ENCODE data around the gene TOPBP1. TPM values are rescaled to one million over a fixed set of nuclear protein-coding genes. Genes with fewer than 3 reads are reported as not detected.

TOPBP1 gene
- total RNA-seq, 1 experiment from 2014 or later: 58.0 TPM

GRCh38 chr3:133663569-133664313 lies 2.0 kb upstream of the TOPBP1 start:
- peak in 1 of 2 experiments; percentile 40 for DNase-seq (ENCODE audit: low read depth in 1 of 2, low spot score in 2 of 2)
- Histone ChIP-seq H3K36me3 (peaks cover 24% of the 10 kb centered on the region), H3K9me3 (replicated peaks) (no peaks in the 10 kb centered on the region), H3K27me3 (replicated peaks) (no peaks in the 10 kb centered on the region), H3K27ac (no peak overlapping the region), H3K4me3 (no peak overlapping the region), H3K4me1 (replicated peaks) (peaks cover 19% of the 10 kb centered on the region)

DNA sequence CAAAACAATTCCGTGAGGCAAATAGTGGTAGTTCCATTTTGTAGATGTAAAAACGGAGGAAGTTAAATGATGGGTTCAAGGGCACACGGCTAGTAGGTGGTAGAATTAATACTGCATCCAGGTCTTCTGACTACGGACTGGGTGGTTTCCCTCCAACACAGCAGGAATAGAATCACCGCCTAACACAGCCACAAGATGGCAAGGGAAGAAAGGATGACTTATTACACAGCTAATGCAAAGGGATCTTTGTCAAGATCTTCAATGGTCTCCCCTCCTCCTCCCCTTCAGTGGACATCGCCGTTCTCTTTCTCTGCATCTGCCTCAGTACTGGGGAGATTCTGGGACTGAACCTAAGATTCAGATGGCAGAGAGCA lies 524 bp upstream of the TOPBP1 start:
- peak overlapping the region; percentile 73 for H3K4me3 ChIP-seq
- DNase-seq (ENCODE audit: low read depth in 1 of 2, low spot score in 2 of 2): no peak
- peak overlapping the region; percentile 91 for H3K27ac ChIP-seq
- no peaks in the 10 kb centered on the region for H3K27me3 ChIP-seq (replicated peaks)
- H3K9me3 ChIP-seq (replicated peaks): no peaks in the 10 kb centered on the region
- peaks cover 14% of the 10 kb centered on the region for H3K4me1 ChIP-seq (replicated peaks)
- peaks cover 38% of the 10 kb centered on the region for H3K36me3 ChIP-seq

GRCh38 chr3:133659806-133660205 lies 1.9 kb downstream of the TOPBP1 start:
- Histone ChIP-seq H3K4me3 (no peak overlapping the region; the same call in 1 of the 2 replicates), H3K4me1 (replicated peaks) (peaks cover 14% of the 10 kb centered on the region), H3K27me3 (replicated peaks) (no peaks in the 10 kb centered on the region), H3K27ac (no peak overlapping the region), H3K9me3 (replicated peaks) (no peaks in the 10 kb centered on the region), H3K36me3 (peaks cover 59% of the 10 kb centered on the region)
- no peak for DNase-seq (ENCODE audit: low read depth in 1 of 2, low spot score in 2 of 2)

DNA sequence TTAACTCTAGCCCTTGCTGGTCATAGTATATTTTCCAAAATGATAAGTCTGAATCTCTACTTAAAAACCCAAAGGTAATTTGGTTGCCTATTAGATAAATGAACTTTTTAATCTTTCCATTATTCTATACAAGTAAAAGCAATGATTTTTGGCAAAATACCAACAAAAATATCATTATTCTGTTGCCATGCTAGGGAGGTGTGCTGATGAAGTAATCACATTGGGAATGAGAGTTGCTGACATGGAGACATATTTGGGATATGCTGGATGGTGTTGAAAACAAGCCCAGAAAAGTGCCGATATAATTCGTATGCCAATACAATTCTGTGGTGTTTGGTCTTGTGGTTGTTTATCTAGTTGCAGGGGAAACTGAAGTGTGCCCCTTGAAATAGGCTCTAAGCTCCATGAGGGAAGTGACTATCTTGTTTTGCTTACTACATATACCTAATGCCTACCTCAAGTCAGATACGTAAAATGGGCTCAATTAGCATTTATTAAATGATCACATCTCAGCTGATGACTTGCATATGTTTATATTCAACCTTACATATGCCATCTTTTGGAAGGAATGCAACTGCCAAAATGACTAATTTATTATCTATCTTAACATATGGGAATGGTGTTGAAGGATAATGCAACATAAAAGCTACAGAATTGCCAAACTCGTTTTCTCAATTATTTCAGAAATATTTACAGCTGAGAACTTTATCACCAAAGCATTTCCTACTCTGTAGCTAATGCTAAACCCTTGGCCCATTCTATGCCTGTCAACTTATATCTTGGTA lies 5.8 kb downstream of the TOPBP1 start:
- no peak overlapping the region for H3K4me3 ChIP-seq
- no peak for DNase-seq (ENCODE audit: low read depth in 1 of 2, low spot score in 2 of 2)
- peaks cover 87% of the 10 kb centered on the region for H3K36me3 ChIP-seq

GRCh38 chr3:133649486-133650068 lies 12.2 kb downstream of the TOPBP1 start:
- Histone ChIP-seq H3K27me3 (replicated peaks) (no peaks in the 10 kb centered on the region), H3K4me1 (replicated peaks) (peaks cover 27% of the 10 kb centered on the region), H3K27ac (no peak overlapping the region), H3K36me3 (peaks cover 73% of the 10 kb centered on the region), H3K9me3 (replicated peaks) (no peaks in the 10 kb centered on the region), H3K4me3 (no peak overlapping the region)
- DNase-seq (ENCODE audit: low read depth in 1 of 2, low spot score in 2 of 2): no peak

More for the DNA sequence above, 5.8 kb downstream of the TOPBP1 start:
- Histone ChIP-seq H3K4me1 (replicated peaks) (peaks cover 11% of the 10 kb centered on the region), H3K9me3 (replicated peaks) (no peaks in the 10 kb centered on the region), H3K27me3 (replicated peaks) (no peaks in the 10 kb centered on the region), H3K27ac (no peak overlapping the region)

DNA sequence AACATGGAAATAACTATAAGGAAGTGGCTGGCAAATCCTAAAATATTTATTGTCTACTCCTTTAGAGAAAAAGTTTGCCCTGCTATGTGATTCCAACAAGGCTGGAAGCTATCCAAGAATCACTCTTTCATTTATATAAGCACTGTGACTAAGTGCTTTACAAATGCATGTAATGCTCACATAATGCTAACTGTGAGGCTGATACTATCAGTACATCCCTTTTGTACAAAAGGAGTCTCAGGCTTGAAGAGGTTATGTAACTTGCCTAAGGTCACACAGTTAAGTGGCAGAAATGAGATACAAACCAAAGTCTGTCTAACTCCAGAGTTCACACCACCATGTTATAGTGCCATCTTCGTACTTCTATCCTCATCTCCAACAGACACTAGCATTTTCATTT lies 17.0 kb downstream of the TOPBP1 start:
- no peaks in the 10 kb centered on the region for H3K27me3 ChIP-seq (replicated peaks)
- DNase-seq (ENCODE audit: low read depth in 1 of 2, low spot score in 2 of 2): peak in 1 of 2 experiments; percentile 80
- H3K27ac ChIP-seq: peak overlapping the region; percentile 51
- H3K9me3 ChIP-seq (replicated peaks): no peaks in the 10 kb centered on the region
- no peak overlapping the region for H3K4me3 ChIP-seq
- H3K4me1 ChIP-seq (replicated peaks): peaks cover 38% of the 10 kb centered on the region
- peaks cover 80% of the 10 kb centered on the region for H3K36me3 ChIP-seq

DNA sequence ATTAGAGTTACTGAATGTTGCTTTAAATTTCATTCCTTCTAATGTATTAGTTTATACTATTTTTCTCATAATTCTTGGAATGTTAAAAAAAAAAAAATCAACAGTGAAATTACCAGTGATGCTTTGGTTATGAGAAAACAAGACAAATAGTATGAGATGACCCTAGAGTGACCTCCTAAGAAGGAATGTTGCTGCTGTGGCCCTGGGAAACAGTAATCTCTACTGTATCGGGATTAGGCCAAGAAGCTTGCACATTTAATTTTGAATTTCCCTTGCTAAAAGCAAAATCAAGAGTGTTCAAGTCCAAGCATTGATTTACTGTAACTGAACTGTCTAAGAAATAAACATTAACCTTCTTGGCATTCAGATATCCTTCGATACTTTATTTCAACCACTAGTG lies 18.1 kb downstream of the TOPBP1 start:
- Histone ChIP-seq H3K4me1 (replicated peaks) (peaks cover 38% of the 10 kb centered on the region), H3K36me3 (peaks cover 81% of the 10 kb centered on the region), H3K9me3 (replicated peaks) (no peaks in the 10 kb centered on the region), H3K27me3 (replicated peaks) (no peaks in the 10 kb centered on the region), H3K27ac (no peak overlapping the region), H3K4me3 (no peak overlapping the region)
- DNase-seq (ENCODE audit: low read depth in 1 of 2, low spot score in 2 of 2): no peak

DNA sequence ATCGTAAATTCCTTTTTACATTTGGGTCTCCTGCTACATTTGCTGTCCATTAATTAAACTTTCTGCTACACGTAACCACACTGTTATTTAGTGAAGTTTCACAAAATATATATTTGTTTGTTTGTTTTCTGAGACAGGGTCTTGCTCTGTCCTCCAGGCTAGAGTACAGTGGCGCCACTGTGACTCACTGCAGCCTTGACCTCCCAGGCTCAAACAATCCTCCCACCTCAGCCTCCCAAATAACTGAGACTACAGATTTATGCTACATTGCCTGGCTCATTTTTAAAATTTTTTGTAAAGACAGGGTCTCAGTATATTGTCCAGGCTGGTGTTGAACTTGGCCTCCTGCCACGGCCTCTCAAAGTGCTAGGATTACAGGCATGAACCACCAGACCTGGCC lies 20.5 kb downstream of the TOPBP1 start:
- H3K4me3 ChIP-seq: no peak overlapping the region
- H3K27ac ChIP-seq: no peak overlapping the region
- no peak for DNase-seq (ENCODE audit: low read depth in 1 of 2, low spot score in 2 of 2)
- no peaks in the 10 kb centered on the region for H3K27me3 ChIP-seq (replicated peaks)
- peaks cover 27% of the 10 kb centered on the region for H3K4me1 ChIP-seq (replicated peaks)
- H3K9me3 ChIP-seq (replicated peaks): no peaks in the 10 kb centered on the region
- peaks cover 83% of the 10 kb centered on the region for H3K36me3 ChIP-seq

GRCh38 chr3:133633439-133633838 lies 28.3 kb downstream of the TOPBP1 start:
- H3K27ac ChIP-seq: no peak overlapping the region
- no peak for DNase-seq (ENCODE audit: low read depth in 1 of 2, low spot score in 2 of 2)
- H3K4me3 ChIP-seq: no peak overlapping the region
- no peaks in the 10 kb centered on the region for H3K27me3 ChIP-seq (replicated peaks)
- no peaks in the 10 kb centered on the region for H3K9me3 ChIP-seq (replicated peaks)
- H3K36me3 ChIP-seq: peaks cover 88% of the 10 kb centered on the region
- H3K4me1 ChIP-seq (replicated peaks): no peaks in the 10 kb centered on the region

DNA sequence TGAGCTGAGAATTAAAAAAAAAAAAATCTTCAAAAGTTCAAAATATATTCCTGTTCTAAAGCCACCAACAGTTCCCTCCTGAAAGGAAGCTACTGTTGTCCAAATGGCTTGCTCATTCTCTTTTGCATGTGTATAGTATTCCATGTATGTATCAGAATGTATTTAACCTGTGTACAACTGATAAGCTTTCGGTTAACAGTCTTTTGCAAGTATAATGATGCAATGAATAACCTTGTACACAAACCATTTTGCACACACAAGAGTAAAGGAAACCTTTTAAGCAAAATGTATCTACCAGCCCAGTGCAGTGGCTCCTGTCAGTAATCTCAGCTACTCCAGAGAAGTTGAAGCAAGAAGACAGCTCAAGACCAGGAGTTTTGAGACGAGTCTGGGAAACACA lies 32.6 kb downstream of the TOPBP1 start:
- no peaks in the 10 kb centered on the region for H3K27me3 ChIP-seq (replicated peaks)
- H3K27ac ChIP-seq: no peak overlapping the region
- DNase-seq (ENCODE audit: low read depth in 1 of 2, low spot score in 2 of 2): no peak
- H3K4me1 ChIP-seq (replicated peaks): no peaks in the 10 kb centered on the region
- H3K9me3 ChIP-seq (replicated peaks): no peaks in the 10 kb centered on the region
- H3K36me3 ChIP-seq: peaks cover 78% of the 10 kb centered on the region
- H3K4me3 ChIP-seq: no peak overlapping the region

DNA sequence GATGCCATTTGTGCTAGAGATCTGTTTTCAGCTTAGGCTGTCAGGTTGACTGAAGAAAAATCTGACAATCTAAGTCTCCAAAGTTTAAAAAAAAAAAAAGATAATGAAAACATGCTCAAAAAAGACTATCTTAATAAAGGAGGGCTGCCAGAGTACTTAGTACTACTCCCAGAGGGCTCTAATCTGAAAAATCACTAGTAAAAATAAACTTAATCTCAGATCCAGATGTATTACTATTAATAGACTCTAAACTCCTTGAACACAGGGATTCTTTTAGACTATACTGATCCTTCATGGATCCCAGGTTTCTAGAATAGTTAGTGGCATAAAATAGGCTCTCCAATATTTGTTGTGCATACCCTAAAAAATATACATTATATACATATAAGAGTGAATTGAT lies 34.0 kb downstream of the TOPBP1 start:
- no peaks in the 10 kb centered on the region for H3K9me3 ChIP-seq (replicated peaks)
- H3K27ac ChIP-seq: no peak overlapping the region
- no peak for DNase-seq (ENCODE audit: low read depth in 1 of 2, low spot score in 2 of 2)
- no peak overlapping the region for H3K4me3 ChIP-seq
- H3K27me3 ChIP-seq (replicated peaks): no peaks in the 10 kb centered on the region
- H3K4me1 ChIP-seq (replicated peaks): no peaks in the 10 kb centered on the region
- H3K36me3 ChIP-seq: peaks cover 77% of the 10 kb centered on the region

DNA sequence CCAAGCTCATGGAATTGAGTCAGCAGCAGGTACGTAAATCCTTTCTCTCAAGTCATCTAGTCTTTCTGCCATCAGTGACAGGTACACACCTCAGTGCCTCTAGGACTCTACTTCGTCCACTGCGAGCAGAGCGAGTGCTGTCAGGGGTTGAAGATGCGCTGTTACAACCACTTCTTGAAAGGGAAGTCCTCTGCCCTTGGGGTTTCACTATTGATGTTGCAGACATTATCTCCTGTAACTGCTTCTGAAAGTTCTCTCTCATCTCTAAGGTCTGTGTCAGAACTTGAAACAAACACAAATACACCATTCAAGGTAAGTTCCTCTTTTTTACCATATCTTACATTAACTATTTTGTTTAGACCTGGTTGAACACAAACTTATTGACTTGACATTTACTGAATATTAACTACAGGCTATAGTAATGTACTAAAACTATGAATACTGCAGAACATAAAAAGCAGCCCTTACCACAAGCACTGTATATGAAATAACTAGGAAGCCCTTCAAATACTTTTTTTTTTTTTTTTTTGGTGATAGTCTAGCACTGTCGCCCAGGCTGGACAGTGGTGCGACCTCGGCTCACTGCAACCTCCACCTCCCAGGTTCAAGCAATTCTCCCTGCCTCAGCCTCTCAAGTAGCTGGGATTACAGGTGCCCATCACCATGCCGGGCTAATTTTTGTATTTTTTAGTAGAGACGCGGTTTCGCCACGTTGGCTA lies 41.5 kb downstream of the TOPBP1 start:
- DNase-seq (ENCODE audit: low read depth in 1 of 2, low spot score in 2 of 2): no peak
- H3K27ac ChIP-seq: no peak overlapping the region
- no peaks in the 10 kb centered on the region for H3K4me1 ChIP-seq (replicated peaks)
- no peak overlapping the region for H3K4me3 ChIP-seq
- peaks cover 85% of the 10 kb centered on the region for H3K36me3 ChIP-seq
- no peaks in the 10 kb centered on the region for H3K27me3 ChIP-seq (replicated peaks)
- no peaks in the 10 kb centered on the region for H3K9me3 ChIP-seq (replicated peaks)

- Histone ChIP-seq H3K27ac (no peak overlapping the region), H3K36me3 (peaks cover 84% of the 10 kb centered on the region), H3K27me3 (replicated peaks) (no peaks in the 10 kb centered on the region), H3K9me3 (replicated peaks) (no peaks in the 10 kb centered on the region), H3K4me1 (replicated peaks) (no peaks in the 10 kb centered on the region), H3K4me3 (no peak overlapping the region)
- DNase-seq (ENCODE audit: low read depth in 1 of 2, low spot score in 2 of 2): no peak
Observed at GRCh38 chr3:133611534-133611933, 50.2 kb downstream of the TOPBP1 start.

Measured in SJSA1 (cell line).